Thyroid gland (tissue), 4 donors: Measurements from ENCODE around the gene MAPK11.

Experiments used
- CTCF ChIP-seq, 6 experiments: fragments of 200-600 bp in 3 of 6; fragments of 450-650 bp in 3 of 6; sonication (generic) in 3 of 6; IDR thresholded peaks; one replicate each; pipeline ENCODE4 v1.5.1; 2016 to 2019; ENCODE audit warnings: antibody characterized with exemption in 6 of 6, mild to moderate bottlenecking in 2 of 6, inconsistent platforms in 1 of 6, moderate library complexity in 1 of 6
- POLR2A ChIP-seq, 2 donors: fragments of 450-650 bp; IDR thresholded peaks; one replicate each; pipeline ENCODE4 v1.6.1; 2017; ENCODE audit warnings: antibody characterized with exemption in 2 of 2, mild to moderate bottlenecking in 2 of 2, moderate library complexity in 1 of 2

GRCh38 chr22:50226063-50226874 is 43.9 kb downstream of the MAPK11 start:
- TF ChIP-seq POLR2A (IDR thresholded peaks at IDR 0.05) = no peak
- no peak for TF ChIP-seq CTCF (IDR thresholded peaks at IDR 0.05)
